ENCODE results near the gene ZNF680.
"Not testable (repeated sequence)": the region's sequence is repeated elsewhere in the genome, so short reads cannot be mapped to it uniquely, and the experiment has no call there.

ZNF680 gene

DNA sequence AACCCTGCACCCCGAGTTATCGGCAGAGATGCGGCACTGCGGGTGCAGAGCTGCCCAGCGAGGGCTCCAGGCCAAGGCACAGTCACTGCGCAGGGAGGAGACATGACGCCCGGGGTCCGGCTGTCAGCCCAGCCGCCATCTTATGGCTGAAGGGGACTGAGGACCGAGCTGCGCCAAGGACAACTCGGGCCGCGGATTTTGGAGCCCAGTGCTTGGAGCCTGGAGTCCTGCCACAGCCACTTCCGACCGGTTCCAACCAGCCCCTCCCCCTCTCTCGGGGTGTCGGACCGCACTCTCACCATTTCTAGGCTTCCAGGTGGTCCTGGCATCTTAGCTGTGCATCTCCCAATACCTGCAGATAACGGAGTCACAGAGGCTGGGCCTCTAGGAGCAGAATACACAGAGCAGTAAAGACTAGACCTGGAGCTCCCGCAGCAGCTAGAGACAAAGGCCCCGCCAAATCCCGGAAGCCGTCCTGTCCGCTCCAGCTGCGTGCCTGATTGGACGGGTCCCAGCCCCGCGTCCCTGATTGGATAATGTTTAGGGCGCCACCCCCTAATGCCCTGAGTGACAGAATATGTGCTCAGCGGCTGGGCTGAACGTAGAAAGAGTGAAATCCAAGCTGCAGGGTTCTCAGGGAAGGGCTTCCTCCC is at the start of gene ZNF680:
Gene ZNF680 (minus strand): TSS at position 446 of the 653 bp plus-strand sequence. CDS start 117 bp downstream, at position 329.
- DNase-seq (ENCODE audit: low spot score), result peak; percentile 98

DNA sequence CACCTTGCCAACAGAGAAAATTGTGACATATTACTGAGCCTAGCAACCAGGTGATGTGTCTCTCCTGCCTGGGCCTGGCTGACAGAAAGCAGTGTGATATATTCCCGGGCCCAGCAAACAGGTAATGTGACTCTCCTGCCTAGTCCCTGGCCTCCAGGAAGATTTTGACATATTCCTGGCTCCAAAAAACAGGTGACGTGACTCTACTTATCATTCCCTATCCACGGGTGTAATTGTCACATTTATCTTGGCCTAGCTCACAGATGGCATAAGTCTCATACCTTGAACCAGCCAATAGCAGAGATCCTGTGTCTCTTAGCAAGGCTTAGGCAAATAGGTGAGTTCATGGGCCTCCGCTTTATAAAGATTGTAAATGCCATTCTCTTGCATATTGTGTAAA is 49.6 kb upstream of the ZNF680 start:
- DNase-seq (ENCODE audit: low spot score), result no peak

DNA sequence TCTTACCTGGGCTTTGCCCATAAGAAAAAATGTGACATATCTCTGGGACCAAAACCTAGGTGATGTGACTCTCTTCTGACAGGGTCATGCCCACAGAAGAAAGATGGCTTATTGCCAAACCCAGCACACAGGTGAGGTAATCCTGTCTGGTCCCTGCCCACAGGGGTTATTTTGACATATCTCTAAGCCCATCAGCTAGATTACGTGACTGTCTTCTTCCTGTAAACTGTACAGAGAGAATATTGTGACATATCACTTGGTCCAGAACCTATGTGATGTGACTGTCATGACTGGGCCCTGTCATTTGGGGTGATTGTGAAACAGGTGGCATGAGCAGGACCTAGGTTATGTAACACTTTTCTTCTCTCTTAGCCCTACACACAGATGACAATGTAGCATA is 48.8 kb upstream of the ZNF680 start:
- DNase-seq (ENCODE audit: low spot score), result no peak

DNA sequence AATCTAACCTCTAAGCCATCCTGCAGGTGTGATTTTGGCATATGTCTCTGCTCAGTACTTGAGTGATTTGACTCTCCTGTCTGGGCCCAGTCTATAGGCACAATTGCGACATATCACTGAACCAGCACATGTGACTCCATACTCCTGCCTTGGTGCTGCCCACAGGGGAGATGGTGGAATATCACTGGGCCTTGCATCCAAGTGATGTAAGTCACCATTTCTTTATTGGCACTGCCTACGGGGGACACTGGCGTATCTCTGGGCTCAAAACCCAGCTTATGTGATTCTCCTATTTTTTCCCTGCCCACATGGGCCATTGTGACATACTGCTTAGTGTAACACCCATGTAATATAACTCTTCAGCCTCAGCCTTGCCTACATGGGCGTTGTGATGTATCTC is 48.1 kb upstream of the ZNF680 start:
- DNase-seq (ENCODE audit: low spot score), result no peak

DNA sequence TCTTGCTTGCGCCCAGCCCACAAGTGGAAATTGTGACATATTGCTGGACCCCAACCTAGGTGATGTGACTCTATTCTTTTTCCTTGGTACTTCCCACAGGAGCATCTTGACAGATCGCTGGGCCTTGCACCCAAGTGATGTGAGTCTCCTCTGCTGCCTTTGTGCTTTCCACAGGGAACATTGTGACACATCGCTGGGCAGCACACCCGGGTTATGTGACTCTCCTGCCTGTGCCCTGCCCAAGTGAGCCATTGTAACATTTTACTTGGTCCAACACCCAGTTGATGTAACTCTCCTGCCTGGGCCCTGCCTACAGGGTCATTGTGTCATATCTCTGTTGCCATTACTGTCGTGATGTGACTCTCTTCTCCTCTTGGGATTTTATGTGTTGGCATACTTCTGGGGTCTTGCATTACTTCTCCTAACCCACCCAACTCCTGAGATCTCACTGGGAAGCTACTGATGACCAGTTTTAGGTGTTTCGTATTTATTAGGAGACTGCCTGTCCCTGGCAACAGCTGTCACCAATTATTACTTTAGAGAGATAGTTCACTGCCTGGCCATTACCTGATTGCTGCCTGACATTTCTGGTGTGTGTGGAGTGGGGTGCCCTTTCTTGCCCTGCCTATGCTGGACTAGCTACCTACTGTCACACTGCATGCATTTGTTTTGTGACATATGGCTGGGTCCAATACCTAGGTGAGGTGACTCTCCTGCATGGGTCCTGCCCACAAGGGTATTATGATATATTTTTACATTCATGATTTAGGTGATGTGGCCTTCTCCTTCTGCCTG is 45.4 kb upstream of the ZNF680 start:
- no peak for DNase-seq (ENCODE audit: low spot score)

DNA sequence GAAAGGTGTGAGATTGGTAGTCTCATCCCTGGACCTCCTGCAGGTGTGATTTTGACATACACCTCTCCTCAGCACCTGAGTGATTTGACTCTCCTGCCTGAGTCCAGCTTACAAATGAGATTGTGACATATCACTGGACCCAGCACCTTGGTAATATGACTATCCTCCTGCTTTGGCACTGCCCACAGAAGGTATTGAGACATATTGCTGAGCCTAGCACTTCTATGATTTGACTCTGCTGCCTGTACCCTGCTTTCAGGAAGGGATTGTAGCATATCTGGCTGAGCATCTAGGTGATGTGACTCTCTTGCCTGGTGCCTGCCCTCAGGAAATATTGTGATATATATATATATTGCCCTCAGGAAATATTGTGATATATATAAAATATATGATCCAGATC is 43.5 kb upstream of the ZNF680 start:
- DNase-seq (ENCODE audit: low spot score), result no peak

DNA sequence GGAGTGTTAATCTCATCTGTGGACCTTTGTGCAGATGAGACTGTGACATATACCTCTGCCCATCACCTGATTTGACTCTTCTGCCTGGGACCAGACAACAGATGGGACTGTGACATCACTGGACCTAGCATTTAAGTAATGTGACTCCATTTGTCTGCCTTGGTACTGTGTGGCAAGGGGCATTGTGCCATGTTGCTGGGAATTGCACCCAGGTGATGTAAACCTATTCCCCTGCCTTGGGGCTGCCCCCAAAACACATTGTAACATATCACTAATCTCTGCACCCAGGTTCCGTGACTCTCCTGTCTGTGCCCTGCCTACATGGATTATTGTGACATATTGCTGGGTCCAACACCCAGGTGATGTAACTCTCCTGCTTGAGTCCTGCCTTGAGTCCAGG is 40.4 kb upstream of the ZNF680 start:
- no peak for DNase-seq (ENCODE audit: low spot score)

DNA sequence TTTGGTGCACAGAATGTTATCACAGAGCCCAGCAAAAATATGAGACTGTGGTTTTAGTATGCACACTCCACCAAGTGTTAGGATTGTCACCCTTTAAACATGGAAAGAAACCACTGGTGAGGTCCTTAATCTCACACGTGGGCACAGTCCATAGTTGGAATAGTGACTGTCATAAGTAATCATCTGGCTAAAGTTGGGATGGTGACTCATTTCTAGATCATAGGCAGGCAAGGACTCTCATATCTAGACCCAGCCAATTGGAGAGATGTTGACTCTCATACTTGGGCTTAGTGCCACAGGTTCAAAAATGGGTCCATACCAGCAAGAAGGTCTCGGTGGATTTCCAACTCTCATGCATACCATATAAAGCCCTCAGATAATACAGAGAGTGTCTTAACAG is 39.6 kb upstream of the ZNF680 start:
- DNase-seq (ENCODE audit: low spot score), result no peak

DNA sequence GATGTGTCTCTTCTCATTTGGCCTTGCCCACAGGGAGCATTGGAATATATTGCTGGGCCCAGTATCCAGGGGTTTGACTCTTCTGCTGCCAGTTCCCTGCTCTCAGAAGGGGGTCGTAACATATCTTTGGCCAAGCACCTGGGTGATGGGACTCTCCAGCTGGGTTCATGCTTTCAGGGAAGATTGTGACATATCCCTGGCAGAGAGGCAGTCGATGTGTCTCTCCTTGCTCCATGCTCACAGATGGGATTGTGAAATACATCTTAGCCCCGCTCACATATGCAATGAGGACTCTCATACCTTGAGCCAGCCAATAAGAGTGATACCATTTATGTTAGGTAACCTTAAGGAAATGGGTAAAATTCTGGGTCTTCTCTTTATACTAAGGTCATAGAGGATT is 39.2 kb upstream of the ZNF680 start:
- no peak for DNase-seq (ENCODE audit: low spot score)

DNA sequence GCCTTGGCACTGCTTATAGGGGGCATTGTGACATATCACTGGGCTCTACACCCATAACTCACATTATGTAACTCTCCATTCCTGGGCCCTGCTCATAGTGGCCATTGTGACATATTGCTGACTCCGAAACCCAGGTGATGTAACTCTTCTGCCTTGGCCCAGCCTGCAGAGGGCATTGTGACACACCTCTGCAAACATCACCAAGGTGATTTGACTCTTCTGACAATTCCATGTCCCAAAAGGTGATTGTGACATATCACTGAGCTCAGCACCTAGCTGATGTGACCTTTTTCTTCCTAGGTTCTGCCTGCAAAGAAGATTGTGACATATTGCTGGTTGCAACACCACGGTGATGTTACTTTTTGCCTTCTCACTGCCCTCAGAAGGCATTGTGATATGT is 36.5 kb upstream of the ZNF680 start:
- DNase-seq (ENCODE audit: low spot score), result no peak

DNA sequence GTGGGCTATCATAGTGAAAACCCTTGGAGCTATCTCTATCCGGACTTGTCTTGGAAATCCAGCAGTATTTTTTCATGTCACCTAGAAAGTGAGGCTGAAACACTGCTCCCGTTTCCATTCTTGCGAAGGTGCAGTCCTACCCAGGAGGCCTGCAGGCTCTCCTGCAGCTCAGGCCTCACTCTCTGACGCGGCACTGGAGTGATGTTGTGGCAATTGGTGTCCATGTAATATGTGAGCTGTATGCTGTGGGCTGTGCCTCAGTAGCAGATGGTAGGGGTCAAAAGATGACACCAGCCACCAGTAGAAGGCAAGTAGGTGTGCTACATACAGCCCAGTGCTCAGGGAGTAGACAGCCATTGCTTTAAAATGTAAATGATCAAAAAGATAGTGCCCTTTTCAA is 28.1 kb upstream of the ZNF680 start:
- no peak for DNase-seq (ENCODE audit: low spot score)

DNA sequence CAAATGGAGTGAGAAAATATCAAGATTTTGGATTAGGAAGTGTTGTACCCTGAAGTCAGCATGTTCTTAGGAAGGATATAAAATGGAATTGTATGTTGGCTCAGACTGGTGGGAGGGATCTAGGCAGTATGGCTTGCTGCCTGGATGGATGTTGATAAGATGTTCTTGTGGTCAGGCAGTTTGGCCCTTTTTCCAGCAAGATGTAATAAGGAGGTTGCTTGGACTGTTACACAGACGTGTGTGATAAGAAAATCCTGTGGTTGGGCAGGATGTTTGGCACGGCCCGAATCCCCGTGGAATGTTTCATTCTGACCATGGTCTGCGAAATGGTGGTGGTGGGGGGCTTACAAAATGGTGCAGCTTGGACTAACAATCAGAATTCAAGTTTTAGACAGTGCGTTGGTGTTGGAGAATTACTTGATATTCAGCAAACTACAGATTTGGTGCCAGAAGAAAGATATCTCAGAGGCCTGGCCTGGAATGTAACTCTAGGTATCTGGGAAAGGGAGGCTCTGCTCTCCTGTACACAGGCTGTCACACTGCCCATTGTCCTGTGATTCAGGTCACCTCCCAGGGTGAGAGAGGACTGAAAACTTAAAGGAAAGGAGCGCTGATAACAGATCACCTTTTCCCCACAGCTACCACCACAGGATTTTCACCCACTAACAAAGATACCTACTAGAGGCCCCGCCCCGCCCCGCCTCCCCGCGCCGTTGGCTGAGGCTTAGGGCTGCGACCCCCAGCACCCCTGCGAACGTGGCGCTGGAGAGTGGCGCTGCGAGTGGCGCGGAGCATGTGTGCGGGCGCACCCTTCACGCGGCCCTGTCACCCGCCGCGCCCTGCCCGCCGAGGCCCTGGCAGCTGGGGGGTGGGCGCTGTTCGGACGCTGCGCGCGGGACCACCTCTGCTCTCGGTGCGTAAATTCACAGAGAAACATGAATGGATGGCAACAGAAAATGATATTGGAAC is 19.3 kb upstream of the ZNF680 start:
- DNase-seq (ENCODE audit: low spot score), result no peak

DNA sequence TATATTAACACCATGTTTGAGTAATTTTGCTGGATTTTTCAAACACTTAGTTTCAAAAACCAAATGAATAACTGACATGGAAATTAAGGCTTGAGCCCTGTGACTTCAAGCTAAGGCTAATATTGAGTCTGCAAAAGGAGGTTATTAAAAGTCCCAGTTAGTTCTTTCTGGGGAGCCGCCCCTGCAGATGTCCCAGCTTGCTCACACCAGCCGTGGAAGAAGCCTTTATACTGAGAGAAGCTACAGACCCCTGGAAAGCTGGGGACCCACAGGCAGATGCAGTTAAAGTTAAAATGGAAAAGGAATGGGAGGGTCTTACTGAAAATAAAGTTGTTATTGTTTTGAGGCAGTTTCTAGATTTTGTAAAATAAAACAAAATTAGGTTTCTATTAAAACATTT is 18.5 kb upstream of the ZNF680 start:
- DNase-seq (ENCODE audit: low spot score), result no peak

DNA sequence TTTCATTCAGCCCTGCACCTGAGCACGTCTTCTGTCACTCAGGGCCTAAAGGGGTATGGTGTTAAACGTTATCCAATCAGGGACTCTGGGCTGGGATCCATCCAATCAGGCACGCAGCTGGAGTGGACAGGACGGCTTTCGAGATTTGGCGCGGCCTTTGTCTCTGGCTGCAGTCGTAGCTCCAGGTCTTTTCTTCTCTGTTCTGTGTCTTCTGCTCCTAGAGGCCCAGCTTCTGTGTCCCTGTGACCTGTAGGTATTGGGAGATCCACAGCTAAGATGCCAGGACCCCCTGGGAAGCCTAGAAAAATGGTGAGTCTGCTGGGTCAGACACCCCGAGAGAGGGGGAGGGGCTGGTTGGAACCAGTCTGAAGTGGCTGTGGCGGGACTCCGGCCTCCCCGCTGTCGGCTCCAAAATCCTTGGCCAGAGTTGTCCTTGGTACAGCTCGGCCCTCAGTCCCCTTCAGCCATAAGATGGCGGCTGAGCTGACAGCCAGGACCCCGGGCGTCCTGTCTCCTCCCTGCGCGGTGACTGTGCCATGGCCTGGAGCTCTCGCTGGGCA is 11.7 kb upstream of the ZNF680 start:
- DNase-seq (ENCODE audit: low spot score), result peak; percentile 45

DNA sequence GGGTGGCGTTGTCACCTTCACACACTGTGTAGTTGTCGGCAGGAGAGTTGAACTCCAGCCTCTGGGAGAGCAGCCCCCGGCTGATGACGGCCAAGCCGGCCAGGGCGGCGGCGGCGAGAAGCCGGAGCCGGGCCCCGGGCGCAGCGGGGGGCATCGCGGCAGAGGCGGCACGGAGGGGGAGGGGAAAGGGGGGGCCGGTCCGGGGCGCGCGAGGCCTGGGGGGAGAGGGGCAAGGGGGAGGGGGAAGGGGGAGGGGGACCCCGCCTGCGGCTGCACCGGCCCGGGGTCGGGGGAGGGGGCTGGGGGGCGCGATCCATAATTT is 7.4 kb upstream of the ZNF680 start:
- DNase-seq (ENCODE audit: low spot score), result not testable (repeated sequence)

DNA sequence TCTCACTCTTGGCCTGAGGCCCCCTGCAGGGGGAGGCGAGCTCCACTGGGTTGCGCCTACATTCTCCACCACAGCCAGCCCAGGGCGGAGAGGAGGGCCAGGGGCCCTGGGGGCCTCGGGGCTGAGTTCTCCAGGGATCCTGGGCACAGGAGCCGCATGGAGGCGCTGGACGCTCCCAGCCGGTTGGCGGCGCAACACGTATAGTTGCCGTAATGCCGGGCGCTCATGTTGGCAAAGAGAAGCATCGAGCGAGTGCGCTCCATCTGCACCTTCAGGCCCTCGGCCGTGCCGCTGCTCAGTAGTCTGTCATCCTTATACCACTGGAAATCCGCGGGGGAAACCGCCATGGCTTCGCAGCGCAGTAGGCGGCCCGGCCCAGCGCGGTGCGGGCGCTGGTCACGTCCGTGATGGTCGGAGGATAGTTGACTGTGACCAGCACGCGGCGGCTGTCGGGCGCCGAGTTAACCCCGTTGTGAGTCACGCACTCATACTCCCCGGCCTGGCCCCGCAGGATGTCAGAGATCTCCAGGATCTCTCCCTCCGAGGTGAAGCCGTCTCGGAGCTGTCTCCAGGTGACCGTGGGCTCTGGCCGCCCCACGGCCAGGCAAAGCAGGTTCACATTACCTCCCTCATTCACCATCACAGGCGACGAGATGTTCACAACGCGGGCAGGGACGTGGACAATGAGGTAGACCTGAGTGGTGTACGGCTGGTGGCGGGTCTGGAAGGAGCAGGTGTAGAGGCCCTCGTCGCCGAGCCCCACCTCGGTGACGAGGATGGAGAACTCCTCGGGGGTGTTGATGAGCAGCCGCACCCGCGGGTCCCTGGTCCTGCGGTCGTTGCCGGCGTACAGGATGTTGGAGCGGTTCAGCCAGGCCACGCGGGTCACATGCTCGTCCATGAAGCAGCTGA is 6.8 kb upstream of the ZNF680 start:
- peak; percentile 62 for DNase-seq (ENCODE audit: low spot score)

DNA sequence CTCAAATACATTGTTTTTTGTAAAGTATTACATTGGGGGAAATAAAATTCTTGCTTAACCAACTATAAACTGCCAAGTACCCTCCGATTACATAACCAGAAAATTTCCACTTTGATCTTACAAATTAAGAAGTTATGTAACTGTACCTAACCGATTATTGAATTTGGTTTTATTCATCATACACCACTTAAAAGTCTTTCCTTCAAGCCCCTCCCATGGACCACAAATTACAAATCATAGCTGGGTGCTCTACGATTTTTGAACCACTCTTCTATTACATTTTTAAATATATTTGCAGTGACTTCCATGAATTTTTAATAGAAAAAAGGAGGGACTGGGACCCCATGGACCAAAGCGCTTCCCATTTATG is 630 bp downstream of the ZNF680 start:
- no peak for DNase-seq (ENCODE audit: low spot score)

DNA sequence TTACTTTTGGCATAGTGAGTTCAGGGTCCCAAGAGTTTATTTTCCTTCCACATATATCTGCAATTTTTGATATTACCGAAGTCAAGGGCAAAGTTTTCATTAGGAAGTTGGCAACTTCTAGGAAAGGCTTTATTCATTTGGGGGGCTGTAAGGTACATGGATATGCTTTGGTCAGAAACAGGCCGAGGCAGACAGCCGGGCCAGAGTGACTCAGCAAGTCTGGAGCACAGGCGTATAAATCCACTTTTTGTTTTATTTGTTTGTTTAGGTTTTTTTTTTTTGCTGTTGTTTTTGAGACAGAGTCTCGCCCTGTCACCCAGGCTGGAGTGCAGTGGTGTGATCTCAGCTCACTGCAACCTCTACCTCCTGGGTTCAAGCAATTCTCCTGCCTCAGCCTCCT is 3.7 kb downstream of the ZNF680 start:
- DNase-seq (ENCODE audit: low spot score), result peak; percentile 55

DNA sequence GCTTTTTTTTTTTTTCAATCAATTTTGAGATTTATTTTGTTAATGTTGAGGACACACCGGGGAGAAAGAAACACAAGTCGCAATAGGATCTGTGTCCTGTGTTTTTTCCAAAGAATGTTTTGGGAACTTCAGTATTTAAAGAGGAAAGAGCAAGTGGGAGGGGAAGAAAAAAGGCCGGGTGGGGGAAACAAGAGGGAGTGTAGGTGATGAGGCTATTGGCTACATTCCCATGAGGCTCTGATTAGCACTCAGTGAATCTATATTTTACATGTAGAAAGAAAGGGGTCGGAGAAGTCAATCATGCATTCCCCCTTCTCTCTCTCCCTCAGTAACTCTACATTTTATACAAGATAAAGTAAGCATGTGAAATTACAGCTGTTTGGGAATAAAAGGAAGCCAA is 4.1 kb downstream of the ZNF680 start:
- no peak for DNase-seq (ENCODE audit: low spot score)

DNA sequence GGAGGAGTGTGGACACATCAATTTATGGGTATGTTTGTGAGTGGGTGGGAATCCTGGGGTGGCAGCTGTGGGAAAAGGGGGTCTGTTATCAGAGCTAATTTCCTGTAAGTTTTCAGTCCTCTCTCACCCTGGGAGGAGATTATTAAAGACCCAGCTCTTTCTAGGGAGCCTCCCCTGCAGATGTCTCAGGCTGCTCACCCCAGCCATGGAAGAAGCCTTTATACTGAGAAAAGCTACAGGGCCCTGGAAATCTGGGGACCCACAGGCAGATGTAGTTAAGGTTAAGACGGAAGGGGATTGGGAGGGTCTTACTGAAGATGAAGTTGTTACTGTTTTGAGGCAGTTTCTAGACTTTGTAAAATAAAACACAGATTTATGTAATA is 4.6 kb downstream of the ZNF680 start:
- no peak for DNase-seq (ENCODE audit: low spot score)

DNA sequence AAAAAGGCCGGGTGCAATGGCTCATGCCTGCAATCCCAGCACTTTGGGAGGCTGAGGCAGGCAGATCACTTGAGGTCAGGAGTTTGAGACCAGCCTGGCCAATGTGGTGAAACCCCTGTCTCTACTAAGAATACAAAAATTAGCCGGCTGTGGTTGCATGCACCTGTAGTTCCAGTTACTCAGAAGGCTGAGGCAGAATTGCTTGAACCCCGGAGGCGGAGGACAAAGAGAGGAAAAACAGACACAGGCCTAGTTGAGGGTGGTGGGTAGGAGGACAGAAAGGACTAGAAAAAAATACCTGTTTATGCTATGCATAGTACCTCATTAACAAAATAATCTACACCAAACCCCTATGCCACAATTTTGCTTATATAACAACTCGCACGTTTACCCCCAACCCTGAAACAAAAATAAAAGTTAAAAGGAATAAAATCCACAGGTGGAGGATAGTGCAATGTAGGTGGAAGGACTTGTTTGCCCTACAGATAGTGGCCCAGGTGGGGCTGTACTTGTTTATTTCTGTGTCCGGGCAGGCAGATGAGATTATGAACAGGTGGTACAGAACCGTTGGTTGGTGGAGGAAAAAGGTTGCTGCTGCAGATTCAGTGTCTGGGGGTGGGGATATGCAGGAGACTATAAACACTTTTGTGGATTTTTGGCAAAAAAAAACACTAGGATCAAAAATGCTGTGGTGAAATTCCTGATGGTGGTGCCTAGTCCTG is 5.1 kb downstream of the ZNF680 start:
- no peak for DNase-seq (ENCODE audit: low spot score)
